GM19328 (cell line): ENCODE data around the gene NAA10.

ENCODE experiments used
- ATAC-seq: cut with Tn5 transposase; IDR thresholded peaks from one replicate; pipeline ENCODE4 v1.9.1; 2021; ENCODE audit warnings: mild to moderate bottlenecking, moderate library complexity; ENCODE audit not compliant: unreplicated experiment

NAA10 gene

DNA sequence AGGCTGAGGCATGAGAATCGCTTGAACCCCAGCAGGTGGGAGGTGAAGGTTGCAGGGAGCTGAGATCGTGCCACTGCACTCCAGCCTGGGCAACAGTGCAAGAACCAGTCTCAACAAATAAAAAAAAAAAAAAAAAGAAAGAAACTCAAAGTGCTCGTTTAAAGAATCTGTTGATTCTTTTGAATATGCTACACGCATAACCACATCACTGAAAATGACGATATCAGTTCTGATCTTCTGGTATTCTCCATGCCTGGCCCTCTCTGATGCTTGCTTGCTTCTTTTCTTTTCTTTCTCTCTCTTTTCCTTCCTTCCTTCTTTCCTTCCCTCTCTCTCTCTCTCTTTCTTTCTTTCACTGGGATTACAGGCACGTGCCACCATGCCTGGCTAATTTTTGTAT, 23.0 kb downstream of the NAA10 start:
- no peak for ATAC-seq

DNA sequence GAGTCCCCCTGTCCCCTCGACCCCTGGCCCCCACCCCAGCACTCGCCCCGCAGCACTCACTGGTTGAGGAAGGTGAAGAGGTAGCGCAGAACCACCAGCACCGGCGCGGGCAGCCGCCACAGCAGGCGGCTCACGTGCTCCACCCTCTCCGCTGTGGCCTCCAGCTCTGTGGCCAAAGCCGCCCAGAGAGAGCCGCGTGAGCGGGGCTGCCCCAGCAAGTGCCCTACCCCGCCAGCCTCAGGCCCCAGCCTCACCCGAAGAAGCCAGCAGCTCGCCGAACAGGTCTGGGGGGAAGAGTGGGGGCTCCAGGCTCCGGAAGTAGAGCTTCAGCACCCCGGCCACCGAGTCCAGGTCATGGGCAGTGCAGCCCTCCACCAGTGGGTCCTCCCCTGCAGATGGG, 24.4 kb downstream of the NAA10 start:
- ATAC-seq = no peak

DNA sequence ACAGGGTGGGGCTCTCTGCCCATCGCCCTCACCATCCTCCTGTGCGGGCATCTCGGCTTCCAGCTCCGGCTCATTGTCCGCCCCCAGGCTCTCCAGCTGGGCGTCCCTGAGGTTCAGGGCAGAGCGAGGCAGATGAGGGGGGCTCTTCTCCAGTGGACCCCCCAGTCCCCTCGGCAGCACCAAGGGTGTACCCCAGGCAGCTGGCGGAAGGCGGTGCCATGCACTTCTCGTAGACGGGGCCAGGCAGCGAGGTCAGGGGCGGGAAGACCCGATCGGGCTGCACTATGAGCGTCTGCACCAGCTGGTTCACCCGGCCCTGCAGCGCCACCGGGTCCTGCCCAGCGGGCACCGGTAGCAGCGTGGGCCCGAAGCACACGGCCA, 24.9 kb downstream of the NAA10 start:
- no peak for ATAC-seq

DNA sequence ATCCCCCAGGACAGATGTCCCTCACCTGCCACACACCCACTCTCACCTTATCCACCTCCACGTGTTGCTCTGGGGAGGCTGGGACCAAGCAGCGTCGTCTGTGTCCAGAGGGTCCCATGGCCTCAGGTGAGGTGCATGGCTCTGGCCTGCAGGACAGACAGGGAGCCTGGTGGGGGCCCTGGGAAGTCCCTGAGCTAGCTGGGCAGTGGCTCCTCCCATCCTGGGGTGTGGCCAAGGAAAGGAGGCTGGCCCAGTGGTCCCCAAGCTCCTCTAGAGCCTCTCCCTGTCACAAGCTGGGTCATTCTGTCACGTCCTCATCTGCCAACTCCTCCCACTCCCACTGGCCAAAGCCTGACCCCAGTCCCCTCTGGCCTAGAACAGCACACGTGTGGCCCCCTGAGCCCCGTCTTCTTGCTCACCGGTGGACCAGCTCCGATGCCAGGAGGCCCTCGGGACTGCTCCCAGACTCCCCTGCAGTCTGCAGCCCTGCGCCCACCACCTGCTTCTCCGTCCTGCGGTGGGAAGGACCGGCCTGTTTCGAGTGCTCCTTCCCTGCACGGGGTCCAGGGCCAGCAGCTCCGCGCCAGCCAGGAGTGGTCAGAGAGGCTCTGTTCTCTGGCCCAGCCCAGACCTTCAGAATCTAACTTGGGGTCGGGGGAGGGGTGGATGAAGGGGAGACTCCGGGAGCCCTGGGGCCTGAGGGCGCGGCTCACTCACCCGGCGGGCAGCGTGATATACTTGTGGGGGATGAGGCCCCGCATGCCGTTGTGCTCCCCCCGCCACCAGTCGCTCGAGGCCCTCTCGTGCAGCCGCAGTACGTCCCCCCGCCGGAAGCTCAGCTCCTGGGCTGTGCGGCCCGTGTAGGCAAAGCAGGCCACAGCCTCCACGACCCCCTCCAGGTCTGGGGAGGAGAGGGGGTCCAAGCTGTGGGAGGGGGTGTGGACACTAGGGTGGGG, 25.5 kb downstream of the NAA10 start:
- no peak for ATAC-seq

DNA sequence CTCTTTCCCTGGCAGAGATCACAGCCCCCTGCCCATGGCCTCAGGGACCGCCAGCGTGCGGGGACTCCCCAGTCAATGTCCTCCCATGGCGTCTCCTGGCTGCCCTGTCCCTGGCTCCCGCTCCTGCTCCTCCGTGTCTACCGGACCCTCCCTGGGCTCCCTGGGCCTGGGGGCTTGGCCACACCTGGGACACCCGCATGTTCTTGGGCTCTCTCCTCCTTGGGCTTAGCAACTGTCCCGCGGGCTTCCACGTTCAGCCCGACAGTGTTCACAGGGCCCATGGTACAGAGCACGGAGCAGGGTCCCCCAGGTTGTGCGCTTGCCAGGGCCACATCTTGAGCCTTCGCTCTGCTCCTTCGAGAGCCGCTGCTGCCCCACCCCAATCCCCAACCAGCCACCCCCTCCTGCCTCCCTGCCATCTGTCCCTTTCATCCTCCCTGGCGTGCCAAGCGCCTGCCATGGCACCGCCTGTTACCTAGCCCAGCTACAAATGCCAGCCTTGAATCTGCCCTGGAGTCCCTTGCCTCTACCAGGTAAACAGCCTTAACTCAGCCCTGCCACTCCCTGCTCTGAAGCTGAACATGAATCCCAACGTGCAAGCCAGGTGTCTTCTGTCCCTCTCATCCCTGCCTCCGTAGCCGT, 26.5 kb downstream of the NAA10 start:
- ATAC-seq = no peak

DNA sequence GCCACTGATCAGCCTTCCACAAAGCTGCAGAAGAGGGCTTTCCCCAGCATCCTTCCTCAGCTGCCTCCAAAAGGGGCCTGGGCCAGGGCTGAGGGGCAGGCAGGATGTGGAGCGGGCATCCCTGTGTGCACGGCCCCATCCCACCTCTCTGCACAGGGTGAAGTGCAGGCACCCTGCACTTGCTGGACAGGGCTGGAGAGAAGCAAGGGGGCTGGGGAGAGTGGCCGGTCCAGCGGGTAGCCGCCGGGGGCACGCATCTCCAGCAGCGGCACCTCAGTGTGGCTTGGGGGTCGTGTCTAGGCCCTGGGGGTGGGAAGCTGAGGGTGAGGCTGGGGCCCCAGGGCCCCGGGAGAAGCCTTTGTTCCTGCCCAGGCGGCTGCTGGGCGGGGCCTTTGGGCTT, 27.4 kb downstream of the NAA10 start:
- ATAC-seq = no peak

DNA sequence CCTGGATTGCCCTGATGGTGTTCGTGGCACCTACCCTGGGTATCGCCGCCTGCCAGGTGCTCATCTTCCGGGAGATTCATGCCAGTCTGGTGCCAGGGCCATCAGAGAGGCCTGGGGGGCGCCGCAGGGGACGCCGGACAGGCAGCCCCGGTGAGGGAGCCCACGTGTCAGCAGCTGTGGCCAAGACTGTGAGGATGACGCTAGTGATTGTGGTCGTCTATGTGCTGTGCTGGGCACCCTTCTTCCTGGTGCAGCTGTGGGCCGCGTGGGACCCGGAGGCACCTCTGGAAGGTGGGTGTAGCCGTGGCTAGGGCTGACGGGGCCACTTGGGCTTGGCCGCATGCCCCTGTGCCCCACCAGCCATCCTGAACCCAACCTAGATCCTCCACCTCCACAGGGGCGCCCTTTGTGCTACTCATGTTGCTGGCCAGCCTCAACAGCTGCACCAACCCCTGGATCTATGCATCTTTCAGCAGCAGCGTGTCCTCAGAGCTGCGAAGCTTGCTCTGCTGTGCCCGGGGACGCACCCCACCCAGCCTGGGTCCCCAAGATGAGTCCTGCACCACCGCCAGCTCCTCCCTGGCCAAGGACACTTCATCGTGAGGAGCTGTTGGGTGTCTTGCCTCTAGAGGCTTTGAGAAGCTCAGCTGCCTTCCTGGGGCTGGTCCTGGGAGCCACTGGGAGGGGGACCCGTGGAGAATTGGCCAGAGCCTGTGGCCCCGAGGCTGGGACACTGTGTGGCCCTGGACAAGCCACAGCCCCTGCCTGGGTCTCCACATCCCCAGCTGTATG, 28.5 kb downstream of the NAA10 start:
- ATAC-seq = no peak

DNA sequence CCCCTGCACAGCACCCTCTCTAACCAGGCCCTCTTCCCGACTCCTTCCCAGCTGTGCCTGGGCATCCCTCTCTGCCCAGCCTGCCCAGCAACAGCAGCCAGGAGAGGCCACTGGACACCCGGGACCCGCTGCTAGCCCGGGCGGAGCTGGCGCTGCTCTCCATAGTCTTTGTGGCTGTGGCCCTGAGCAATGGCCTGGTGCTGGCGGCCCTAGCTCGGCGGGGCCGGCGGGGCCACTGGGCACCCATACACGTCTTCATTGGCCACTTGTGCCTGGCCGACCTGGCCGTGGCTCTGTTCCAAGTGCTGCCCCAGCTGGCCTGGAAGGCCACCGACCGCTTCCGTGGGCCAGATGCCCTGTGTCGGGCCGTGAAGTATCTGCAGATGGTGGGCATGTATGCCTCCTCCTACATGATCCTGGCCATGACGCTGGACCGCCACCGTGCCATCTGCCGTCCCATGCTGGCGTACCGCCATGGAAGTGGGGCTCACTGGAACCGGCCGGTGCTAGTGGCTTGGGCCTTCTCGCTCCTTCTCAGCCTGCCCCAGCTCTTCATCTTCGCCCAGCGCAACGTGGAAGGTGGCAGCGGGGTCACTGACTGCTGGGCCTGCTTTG, 29.2 kb downstream of the NAA10 start:
- ATAC-seq = no peak

DNA sequence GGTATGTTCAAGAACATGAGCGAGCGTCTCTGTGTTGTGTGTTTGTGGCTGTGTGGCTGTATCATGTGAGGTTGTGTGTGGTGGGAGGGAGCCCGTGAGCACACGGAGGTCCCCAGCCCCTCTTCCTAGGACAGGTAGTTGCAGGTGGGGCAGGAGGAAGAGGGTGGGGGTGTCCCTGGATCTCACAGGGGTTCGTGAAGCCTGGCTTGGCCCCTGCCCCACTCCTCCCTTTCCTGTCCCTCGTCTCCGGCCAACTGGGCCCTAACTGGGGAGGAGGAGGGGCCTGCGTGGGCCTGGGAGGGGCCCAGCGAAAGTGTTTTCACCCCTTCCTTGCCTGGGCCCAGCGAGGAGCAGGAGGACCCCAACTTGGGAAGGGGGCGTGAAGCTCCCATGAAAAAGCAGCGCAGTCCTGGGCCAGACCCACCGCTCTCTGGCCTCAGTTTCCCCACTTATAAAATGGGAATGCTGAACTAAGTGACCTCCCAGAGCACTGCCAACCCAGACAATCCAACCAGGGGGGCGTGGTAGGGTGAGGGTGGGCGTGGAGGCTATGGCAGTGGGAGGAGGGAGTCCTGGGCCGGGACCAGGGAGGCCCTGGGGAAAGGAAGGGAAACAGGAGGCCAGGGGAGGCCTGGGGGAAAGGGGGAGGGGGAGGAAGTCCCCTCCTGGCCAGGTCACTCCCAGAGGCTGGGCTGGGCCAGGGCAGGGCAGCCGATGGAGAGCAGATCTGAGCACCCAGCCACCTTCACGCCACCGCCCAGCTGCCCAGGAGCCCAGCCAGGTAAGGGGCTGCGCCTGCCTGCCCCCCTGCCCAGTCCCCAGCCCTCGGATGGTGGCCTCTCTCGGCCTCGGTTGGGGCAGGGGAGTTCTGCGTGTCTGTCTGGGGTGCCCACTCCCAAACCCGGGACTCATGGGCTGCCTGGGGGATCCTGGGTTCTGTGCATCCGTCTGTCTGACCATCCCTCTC, 30.6 kb downstream of the NAA10 start, which contains the start of gene AVPR2:
Gene AVPR2 (plus strand): TSS at position 683 of the 967 bp plus-strand sequence. CDS start 473 bp downstream, outside the sequence.
- no peak for ATAC-seq

DNA sequence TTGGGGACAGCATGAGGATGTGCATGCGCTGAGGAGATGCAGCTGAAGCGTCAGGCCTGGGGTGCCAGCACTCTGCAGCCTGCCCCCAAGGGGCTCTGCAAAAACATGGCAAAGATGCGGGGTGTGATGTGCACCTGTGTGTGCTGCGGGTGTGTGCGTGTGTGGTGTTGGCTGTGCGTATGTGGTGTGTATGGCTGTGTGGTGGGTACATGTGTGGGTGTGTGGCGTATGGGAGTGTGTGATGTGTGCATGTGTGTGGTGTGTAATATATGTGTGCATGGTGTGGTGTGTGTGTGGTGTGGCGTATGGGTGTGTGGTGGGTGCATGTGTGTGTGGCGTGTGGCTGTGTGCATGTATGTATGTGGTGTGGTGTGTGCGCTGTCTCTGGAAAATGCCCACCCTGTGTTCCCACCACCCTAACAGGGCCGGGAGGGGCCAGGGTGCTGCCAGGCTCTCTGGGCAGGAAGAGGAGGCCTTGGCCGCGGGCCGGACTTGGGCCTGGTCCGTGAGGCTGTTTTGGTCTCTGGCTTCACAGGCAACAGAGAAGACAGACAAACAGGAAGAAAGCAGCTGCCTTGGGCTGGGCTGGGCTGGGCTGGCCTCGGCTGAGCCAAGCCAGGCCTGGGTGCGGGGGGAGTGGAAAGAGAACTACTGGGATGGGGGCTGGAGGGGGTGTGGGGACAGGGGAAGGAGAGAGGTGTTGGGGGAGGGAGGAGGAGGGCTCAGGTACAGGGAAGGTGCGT, 31.4 kb downstream of the NAA10 start:
- ATAC-seq = no peak

DNA sequence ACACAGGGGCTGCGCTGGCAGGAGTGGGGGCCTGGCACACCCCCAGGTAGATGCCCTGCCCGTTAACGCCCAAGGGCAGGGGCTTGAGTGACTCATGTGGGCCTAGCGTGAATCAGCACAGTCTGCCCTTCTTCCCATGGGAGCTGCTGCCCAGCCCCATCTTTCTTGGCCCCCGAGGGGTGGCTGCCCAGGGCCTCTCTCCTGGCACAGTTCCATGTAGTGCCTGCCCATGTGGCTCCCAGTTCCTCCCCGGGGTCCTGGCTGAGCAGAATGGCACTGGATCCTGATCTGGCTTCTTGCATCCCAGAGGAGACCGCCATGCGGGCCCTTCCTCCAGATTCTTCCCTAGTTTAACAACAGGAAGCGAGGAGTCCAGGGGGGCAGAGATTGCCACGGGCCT, 32.5 kb downstream of the NAA10 start:
- ATAC-seq = no peak

DNA sequence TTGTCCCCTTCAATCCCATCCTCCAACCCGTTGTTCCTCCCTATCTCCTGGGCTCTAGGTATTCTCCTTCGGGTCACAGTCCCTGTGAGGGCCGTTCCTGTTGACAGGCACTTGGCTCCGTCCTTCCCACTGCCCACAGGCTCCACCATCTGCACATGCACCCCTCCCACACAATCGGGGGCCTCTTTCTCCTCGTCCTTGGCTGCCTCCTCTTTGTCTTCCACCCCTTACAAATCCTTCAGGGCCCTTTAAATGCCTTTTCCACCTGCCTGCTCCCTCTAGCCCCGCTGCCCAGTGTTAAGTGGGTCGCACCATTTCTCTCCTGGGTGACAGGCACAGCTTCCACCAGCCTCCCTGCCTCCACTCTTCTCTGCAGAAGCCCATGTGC, 33.1 kb downstream of the NAA10 start:
- ATAC-seq = no peak

DNA sequence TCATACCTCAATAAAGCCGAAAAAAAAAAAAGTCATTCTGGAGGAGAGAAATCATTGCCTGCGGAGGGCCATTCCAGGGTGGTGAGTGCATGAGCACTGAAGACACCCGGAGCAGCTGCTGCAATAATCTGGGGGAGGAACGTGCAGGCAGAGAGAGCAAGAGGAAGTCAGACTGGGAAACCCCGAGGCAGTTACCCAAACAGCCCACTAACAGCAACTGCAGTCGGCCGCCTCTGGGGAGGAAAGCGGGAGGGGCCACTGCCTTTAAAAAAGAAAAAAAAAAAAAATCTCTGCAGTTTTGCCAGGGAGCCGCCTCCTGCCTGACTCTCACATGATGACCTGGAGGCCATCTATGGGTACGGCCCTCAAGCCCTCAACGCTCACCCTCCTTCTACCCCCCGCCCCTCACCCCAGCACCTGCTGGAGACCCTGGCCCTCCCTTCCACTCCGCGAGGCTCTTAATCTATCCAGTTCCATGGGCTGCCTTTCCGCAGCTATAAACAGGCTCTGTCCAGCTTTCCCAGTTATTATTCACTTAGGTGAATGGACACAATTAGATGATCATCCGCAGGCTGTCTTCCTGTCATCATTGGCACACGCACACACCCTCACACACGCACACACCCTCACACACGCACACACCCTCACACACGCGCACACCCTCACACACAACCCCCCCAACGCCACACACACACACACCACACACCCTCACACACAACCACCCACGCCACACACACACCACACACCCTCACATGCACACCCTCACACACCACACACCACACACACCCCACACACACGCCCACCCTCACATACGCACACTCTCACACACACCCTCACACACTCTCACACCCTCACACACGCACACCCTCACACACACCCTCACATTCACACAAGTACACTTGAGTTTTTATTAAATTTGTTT, 33.7 kb downstream of the NAA10 start:
- ATAC-seq = no peak

DNA sequence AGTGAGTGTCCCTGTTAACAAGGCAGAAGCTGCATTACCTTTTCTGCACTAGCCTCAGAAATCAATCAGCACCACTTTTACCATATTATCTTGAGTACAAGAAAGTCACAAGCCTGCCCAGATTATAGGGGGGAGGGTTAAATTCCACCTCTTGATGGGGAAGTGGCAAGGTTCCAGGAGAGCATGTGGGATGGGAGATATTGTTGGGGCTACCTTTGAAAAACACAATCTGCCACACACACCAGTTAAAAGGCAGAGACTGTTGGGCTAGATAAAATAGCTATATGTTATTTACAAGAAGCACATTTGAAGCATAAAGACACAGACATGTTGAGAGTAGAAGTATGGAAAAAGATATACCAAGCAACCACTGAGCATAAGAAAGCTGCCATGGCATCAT, 36.9 kb downstream of the NAA10 start:
- ATAC-seq = no peak

DNA sequence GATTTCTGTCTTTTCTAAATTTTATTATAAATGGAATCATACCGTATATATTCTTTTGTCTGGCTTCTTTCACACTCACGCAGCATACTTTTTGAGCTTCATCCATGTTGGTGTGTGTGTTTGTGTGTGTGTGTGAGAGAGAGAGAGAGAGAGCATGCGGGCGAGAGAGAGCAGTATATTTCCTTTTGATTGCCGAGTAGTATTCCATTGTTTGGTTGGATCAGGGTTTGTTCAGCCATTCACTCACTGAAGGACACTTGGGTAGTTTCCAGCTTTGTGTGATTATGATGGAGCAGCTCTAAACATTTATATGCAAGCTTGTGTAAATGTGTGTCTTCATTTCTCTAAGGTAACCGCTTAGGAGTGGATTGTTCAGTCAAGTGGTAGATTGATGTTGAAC, 45.7 kb downstream of the NAA10 start:
- no peak for ATAC-seq

DNA sequence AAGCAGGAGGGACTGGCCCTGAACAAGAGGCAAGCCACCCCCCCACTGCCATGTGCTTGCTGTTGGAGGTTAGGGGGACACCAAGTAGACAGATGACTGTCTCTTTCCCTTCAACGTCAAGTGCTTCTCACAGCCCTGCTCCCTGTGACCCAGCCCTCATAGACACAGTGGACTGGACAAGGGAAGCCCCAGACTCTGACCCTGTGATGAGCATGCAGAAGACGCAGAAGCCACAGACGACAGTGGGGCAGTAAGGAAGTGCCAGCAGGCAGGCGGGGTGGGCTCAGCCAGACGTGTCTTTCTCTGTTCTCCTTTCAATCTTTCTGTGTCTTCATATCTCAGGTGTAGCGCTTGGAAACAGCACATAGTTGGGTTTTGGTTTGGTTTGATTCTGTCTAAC, 46.5 kb downstream of the NAA10 start:
- no peak for ATAC-seq

DNA sequence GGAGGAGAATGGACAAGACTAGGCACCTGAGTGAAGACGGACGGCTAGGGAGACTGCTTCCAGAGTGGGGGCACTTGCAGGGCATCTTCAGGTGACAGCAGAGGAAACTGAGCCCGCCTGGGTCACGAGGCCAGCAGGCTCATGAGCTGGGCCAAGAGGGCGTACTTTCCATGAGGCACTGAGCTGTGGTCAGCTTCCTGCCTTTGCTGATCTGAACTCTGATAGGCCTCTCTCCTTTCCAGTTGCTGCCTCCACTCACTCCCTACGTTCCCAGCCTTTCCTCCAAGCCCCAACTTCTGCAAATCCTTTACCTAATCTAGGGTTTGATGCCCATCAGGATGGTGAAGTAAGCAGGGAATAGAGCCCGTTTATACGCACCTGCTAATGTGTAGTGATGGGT, 47.5 kb downstream of the NAA10 start:
- no peak for ATAC-seq

DNA sequence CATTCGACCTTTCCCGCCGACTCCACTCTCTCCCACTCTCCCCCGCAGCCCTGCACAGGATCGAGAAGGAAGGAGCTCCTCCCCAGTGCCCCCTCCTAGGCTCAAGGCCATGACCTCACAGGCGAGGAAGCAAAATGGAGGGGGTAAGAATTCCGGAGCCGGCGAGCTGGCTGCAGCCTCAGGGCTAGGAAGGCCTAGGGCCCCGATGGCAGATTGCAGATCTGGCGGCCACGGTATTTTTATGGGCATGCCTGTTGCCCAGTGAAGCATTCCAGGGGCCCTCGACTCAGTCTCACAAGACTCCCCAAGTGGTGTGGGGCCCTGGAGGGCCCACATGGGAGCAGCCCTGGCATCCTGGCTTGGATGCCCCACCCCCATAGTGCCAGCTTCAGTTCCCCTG, 47.9 kb downstream of the NAA10 start:
- no peak for ATAC-seq
